ENCODE data around the gene SLC9A9.

SLC9A9 gene

DNA sequence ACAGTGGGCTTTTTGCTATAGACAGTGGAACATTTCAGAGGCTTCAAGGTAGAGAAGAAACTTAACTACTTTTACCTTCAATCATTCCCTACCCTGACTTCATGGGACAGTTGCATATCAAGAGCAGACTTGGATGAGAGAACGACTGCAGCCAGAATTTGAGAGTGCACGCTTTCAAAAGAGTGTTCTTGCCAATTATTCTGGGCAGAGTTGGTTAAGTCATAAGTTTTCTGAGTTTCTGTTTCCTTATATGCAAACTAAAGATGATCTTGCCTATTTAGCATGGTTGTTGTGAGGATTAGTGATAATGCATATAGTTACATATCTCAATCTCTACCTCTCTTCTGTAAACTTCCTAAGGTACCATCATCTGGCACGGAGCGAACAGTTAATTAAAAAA lies 7.6 kb downstream of the SLC9A9 start:
- no peak for DNase-seq

DNA sequence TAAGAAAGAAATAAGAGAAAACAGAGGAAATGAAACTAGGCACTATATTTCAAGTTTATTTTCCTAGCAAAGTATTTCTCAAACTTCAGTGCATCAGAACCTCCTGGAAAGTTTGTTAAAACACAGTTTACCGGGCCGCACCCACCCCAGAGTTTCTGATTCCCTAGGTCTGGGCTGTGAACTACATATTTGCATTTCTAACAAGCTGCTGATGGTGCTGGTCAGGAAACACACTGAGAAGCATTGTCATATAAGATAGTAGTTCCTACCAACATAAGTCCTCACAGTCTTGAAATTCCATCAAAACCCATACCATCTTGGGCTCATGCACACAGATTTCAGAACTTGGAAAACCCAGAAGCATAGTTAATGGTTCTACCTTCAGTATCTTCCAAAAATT lies 8.3 kb downstream of the SLC9A9 start:
- DNase-seq = no peak

DNA sequence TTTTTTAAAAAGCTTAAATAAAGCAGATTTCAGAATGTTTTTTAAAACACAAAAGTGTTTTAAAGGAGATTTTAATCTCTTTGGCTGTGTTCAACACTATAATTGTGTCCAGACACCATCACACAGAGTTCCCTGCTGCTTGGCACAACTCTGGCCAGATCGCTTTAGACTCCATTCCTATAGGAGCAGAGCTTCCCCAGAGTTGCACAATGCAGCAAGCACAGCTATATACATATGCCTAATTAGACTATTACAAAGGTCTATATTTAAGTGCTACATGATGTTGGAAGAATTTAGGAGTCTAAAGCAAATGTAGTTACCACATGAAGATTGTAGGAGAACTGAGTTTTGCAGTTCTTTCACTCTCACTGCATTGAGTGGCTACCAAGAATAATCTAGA lies 11.2 kb downstream of the SLC9A9 start:
- DNase-seq = no peak

DNA sequence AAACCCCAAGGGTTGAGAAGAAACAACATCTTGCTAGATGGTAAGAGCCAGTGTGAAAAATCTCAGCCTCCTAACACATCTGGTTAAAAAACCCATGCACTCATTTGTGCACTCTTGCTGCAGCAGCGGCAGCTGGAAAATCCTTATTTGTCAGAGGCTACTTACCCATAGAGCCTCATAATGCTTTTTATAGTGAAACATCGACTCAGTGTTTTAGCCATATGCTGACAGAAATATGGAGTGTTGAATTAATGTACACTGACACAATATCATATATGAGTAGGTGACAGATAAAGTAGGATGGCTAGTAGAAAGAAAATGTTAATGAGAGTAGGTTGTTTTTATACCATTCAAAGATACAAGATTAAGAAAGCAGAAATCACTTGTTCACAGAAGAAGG lies 13.0 kb downstream of the SLC9A9 start:
- no peak for DNase-seq

DNA sequence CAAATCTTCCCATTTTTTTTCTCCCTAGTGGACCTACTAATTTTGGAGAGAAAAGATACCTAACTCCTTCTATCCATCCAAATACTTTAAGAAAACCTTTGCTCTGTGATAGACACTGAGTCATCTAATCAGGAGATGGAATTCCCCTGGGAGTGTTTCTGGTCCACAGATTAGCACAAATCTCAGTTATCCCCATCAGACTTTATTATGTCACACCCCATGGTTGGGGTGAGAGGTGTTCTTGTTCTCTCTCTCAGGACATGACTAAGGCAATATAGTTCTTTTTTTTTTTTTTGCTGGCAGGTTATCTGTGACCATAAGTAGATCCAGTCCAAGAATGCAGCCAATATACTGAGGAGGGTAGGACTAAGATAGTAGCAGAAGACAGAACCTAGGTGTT lies 15.8 kb downstream of the SLC9A9 start:
- peak in 1 of 2 donors; percentile 58 for DNase-seq

DNA sequence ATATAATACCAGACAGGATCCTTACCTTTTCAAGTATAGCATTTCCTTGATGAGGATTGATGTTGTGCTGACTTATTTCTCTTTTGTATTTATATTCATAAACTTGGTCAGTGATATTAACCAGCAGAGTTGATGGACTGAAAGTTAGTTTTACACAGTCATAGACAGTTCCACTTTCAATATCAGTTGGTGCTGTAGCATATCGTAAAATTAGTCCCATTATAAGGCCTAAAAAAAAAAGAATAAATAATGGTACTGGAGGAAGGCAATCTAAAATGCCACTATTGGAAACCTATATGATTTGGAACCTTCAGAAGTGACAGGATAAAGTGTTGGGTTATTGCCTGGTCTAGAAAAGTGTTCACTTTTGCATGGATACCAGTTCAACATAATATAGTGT lies 16.3 kb downstream of the SLC9A9 start:
- no peak for DNase-seq

DNA sequence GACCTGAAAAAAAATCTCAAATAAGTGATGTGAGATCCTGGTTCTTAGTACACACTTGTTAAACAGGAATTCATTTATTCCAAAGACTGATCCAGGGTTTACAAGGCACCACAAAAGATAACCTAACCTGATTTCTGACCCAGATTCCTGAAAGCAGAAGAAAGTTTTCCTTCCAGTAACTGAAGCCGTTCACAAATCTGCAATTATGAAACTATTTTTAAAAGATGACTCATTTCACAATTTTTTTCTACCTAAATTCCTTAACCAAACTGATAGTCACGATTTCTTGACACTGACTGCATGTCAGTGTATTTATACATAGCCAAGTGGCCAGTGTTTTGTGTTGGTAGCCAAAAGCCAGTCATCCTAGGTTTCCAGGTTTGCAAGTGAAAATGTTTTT lies 17.1 kb downstream of the SLC9A9 start:
- peak; percentile 65 to 69 for DNase-seq

DNA sequence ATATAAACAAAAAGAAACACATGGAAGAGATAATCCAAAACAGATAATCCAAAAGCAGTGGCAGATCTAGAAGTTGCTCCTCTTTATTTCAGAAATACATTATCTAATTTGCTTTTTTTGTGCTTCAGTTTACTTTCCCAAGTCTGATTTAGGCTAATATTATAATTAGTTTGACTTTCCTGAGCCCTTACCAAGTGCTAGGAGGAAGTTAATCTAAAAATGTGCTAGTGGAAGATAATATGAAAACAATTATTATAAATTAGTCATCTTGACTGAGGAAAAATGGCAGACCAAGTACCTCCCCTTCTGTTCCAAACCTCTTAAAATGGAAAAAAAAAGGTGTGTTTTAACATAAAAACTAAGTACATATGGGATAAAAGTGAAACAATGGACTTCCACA lies 17.5 kb downstream of the SLC9A9 start:
- no peak for DNase-seq

DNA sequence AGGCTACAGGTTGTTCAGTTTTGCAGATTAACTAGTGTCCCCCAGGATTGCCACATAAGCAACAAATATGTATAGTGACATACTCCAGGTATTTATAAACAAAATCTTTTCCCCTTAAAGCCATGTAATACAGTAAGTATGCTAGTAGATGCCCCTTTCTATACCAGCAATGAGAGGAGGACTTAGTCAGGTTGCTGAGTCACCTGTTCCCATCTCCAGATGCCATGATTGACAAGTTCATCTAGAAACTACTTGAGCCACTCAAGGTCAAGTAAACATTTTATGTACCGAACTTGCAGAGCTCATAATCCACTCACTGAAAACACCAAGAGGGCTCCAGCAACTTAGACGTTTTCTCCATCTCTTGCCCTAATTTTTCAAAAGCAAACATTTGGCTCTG lies 18.2 kb downstream of the SLC9A9 start:
- DNase-seq = no peak

DNA sequence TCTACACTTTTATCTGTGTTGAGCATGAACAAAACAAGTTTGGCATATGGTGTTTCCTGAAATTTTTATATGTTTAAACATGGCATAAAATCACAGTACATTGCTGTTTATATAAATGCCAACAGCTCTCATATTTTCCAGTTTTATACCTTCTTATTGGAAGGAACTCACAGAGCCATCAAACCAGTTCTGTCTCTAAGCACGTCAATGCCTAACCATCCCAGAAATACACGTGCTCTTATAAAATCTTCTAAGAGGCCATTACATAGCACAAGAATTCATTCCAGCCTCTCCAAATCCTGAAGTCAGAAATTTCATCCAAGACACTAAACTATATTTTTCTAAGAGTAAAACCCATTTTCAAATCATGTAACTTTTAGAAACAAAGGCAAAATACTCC lies 20.8 kb downstream of the SLC9A9 start:
- DNase-seq = no peak

DNA sequence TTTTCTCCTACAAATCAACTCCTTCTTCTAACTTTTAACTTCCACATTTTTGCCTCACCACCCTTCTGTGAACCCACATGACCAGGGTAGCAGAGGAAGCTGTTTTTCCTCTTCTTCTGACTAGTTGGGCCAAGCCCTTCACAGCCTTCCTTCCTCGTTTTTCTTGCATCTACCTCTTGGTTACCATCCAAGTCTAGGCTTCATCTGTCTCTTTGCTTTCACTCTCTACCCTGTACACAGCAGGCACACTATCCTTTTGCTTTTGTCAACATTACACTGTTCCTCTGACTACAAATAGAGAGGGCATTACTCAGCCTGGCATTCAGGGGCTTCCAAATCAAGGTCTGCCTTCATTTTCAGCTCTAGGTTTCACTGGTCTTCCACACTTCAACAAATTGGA lies 22.0 kb downstream of the SLC9A9 start:
- DNase-seq = peak; percentile 53 to 64

DNA sequence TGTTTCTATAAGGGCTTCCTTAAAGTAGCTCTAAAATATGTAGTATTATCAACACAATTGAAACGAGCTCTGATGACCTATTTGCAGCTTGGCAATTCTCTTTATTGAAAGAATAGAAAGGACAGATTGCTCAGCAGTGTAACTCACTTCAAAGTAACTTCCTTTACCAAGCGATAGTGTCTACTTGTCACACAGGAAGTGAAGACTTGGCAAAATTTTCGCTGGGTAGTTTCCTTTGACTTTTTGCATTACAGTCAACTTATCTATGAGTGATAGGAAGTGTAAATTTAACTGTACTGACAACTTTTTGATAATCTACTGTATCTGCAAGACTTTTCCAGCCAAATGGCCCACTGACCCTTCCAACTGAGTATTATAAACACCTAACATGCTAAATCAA lies 22.8 kb downstream of the SLC9A9 start:
- DNase-seq = peak; percentile 65 to 73

DNA sequence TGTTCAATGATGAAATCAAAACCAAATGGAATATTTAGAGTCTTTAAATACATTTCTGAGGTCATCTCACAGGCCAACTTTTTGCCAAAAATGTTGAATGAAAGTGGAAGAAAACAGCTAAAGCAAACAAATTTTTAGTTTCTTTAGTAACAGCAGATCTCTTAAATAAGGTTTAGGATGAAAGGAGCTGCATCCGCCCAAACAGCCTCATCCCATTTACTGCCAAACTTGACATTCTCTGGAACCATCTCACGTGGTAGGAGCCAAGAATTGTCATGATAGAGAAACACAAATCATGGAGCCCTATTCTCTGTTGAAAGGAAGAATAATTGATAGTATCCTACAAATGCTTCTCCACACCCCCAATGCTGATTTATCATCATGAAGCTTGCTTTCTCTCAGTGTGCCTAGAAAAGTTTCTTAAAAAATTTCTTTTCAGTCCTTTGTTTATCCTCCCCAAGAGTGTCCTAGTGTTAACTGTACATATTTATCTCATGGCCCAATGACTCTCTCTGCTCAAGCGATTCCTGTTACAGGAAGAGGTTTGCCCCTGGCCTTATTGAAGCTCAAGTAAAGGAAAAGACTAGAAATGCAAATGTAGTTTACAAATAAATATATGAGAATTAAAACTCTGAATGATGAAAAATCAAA lies 23.4 kb downstream of the SLC9A9 start:
- no peak for DNase-seq

DNA sequence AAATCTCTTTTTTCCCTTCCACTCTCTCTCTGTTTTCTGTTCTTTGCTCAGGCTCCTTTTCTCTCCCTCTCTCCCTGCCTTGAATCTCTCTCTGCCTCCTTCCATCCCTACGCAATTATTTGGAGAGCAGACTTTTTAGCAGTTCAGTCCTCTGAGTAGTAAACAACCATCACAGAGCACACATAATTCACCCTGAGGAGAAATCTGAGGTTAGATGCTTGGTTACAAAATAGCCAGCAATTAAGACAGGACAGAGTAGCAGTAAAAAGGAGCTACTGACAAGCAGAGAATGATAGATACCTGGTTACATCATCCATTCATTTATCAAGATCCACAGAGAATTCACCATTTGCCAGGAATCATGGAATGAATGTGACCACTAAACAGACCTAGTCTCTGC lies 25.5 kb downstream of the SLC9A9 start:
- DNase-seq = no peak

DNA sequence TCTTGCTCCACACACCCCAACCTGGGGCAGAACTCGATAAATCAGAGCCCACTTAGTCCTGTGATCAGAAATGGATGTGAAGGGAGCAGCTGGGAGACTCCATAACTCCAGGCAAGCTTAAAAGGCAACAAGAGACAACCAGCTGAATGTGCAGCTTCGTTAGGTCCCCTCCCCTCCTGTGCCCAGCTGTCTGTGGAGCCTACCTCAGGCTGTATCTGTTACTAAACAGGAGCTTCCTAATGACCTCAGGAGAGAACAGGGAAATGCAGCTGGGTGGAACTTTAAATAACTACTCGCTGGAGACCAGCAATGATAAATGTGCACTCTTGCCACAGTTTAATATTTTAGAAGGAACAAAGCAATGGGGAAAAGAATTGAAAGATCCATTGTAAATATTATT lies 25.9 kb downstream of the SLC9A9 start:
- DNase-seq = no peak

DNA sequence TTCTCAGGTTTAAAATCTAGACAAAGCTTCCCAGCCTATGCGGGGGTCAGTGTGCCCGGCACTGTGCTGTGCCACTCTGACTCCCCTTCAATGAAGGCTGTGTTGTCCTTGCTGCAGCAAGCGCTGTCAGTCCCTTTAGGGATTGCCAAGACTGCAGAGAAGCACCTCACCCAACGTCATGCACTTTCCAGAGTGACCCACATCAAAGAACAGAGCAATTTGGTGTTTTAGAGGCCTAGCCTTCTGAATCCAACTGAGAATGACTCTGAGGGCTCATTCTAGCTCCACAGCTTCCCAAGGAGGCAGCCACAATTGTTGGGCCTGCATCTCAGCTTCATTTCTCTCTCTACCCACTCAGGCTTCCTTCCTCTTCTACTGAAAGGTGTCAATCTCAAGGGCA lies 26.4 kb downstream of the SLC9A9 start:
- no peak for DNase-seq

DNA sequence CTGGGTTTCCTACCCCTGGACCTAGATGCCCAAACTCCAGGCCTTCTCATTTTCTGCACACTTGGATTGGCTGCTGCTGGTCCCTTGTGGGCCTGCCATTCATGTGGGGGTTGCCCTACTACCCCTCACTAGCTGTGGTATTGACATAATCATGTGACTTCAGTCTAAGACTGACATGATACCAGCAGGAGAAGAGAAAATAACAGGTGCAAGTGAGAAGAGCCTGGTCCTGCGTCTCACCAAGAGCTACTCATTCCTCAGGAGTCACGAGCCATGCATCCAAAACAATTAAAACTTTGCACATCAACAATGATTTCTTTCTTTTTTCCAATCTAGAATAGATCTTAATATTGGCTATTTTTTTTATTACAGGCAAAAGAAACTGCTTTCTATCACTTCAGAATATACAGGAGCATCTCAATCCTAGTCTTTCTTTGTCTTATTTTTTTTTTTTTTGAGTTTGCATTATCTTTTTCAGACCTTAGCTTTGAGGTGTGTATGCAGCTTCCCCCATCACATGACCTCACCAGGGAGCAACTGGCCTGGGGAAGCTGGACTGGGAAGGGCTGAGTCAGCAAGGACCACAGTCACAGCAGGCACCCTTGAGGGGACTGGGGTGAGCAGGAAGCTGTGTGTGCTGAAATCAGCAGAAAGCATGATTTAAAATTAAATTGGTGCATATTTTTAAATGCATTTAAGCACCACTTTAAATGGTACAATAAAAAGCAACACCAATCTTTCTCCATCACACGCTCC lies 27.6 kb downstream of the SLC9A9 start:
- no peak for DNase-seq

DNA sequence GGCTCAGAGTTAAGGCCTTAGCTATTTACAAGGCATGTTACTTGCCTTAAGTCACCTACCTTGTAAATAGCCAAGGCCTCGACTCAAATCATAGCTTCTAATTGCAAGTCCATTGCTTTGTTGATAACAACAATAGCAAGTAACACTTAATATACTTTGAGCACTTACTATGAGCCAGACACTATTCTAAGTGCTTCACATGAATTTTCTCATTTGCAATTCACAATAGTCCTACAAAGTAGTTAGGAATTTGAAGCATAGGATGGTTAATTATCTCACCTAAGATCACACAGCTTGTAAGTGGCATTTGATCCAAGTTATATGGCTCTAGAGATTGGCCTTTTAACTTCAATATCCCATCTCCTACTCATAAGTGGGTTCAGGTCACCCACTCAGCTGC lies 28.4 kb downstream of the SLC9A9 start:
- no peak for DNase-seq

DNA sequence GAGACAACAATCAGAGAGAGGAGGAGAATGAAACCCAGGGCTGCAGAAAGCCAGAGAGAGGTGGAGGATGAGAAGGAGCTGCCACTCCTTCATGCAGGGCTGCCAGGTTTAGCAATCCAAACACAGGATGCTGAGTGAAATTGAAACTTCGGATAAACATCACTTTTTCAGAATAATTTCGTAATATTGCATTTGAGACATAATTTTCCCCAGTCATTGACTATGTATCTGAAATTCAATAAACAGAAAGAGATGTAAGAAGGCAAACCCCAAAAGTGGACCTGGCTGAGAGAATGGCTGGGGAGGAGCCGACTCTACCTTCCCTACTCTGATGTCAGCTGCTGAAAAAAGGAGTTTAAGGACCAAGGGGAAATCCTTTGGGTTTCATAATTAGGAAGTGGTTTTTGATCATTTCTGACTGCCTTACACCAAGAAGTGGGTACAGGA lies 33.8 kb downstream of the SLC9A9 start:
- DNase-seq = peak; percentile 69 to 75

DNA sequence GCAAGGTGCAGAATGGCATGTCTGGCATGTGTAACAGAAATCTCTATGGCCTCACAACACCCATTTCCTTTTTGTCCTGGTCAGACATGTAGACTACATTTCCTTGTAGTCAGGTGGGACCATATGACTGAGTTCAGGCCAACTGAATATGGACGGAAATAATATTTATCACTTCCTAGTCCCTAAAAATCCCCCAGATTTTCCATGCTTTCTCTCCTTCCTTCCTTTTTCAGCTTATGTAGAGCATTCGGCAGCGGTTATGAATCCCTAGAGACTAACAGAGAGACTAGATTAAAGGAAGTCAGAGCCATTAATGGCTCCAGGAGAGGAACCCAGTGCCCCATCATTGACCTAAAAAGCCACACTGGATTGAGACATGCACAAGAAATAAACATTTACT lies 35.8 kb downstream of the SLC9A9 start:
- DNase-seq = peak; percentile 24 to 34

DNA sequence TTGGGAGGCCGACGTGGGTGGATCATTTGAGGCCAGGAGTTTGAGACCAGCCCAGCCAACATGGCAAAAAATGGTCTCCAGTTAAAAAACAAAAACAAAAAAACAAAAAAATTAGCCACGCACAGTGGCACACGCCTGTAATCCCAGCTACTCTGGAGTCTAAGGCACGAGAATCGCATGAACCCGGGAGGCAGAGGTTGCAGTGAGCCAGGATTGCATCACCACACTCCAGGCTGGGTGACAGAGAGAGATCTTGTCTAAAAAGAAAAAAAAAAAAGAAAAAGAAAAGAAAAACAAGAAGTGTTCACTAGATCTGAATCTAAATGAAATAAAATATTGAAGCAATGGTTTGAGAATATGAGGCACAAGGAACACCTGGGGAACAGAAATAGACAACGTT lies 36.7 kb downstream of the SLC9A9 start:
- DNase-seq = peak in 1 of 2 donors; percentile 9

DNA sequence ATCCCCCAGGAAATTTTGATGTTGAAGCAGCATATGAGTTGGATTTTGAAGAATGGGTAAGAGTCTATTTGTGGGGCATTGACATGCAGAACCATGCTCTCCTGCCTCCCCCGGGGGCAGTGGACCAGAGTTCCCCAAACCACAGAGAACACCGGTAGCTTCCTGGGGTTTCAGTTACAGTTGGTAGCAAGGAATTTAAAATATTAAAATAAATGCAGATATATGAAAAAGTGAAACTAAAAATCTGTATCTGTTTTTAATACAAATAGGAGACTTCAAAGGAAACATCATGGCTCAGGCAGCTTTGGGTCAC lies 37.4 kb downstream of the SLC9A9 start:
- no peak for DNase-seq

DNA sequence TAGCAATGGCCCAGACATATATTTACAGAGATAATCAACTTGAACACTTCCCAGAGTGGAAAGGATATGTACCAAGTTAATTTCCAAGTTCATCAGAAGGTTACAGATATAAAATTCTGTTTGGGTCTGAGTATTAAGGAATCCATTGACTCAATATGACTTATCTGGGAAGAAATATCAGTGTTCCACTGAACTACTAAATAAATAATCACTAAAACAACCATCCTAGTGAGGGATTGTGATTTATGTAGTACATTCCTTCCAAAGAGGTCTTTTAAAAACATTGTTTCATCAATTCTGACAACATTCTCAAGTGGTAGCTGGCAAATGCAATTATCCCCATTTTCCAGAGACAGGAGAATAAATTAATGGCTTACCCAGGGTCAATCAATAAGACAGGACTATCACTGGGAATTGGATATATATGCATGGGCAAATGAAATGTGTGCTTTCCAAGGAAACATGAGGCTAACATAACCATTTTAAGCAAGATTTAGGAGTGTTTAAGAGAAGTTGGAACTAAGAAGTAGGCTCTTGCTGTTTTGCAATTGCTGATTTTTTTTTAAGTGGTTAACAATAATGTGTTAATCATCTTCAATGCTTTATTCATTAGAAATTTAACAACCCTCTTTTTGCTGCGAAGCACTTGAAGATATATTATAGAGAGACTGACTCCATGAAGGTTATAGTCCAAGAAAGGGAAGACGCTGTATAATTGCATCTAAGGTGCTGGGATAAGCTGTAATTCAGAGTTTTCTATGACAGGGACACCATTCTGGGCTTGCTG lies 37.9 kb downstream of the SLC9A9 start:
- DNase-seq = peak; percentile 8 to 41

DNA sequence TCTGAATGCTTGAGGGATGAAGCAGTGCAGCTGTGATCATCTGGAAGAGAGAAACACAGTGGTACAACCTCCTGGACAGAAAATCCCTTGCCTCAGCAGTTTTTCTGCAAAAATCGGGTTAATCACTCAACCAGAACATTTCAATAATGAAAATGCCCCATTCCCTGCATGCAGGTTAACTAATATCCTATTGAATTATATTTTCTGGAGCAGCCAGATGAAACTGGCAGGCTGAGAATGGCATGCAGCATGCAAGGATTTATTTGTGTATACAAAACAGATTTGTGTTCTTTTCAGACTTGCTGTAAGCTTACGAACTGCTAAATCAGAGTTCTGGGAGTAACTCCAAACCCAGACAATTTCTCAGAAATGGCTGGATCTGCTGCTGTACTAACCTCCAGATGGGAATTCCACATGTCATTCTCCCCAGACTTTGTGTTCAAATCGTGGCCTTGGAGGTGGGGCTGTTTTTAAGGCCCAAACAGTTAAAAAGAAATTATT lies 39.1 kb downstream of the SLC9A9 start:
- no peak for DNase-seq
